ENCODE results near the gene PPFIA3.
"Not testable (repeated sequence)": the region's sequence is repeated elsewhere in the genome, so short reads cannot be mapped to it uniquely, and the experiment has no call there.

The PPFIA3 gene

DNA sequence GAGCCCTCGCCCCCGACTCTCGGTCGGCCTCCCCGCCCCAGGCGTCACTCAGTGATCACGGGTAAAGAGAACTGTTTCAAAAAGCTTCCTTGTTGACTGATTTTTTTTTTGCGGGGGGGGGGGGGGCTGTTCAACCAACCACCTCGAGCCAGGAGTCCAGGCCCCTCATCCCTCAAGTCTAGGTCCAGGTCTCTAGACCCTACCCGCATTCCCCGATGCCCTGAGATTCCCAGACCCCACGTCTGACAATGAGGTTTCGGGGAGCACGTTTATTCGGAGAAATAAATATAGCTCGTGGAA lies 31.6 kb downstream of the PPFIA3 start:
- DNase-seq = peak; percentile 68

- peak; percentile 99 for DNase-seq
Measured at GRCh38 chr19:49151267-49152118, 32.1 kb downstream of the PPFIA3 start.

- DNase-seq = no peak
Measured at GRCh38 chr19:49152119-49152550, 32.8 kb downstream of the PPFIA3 start.

DNA sequence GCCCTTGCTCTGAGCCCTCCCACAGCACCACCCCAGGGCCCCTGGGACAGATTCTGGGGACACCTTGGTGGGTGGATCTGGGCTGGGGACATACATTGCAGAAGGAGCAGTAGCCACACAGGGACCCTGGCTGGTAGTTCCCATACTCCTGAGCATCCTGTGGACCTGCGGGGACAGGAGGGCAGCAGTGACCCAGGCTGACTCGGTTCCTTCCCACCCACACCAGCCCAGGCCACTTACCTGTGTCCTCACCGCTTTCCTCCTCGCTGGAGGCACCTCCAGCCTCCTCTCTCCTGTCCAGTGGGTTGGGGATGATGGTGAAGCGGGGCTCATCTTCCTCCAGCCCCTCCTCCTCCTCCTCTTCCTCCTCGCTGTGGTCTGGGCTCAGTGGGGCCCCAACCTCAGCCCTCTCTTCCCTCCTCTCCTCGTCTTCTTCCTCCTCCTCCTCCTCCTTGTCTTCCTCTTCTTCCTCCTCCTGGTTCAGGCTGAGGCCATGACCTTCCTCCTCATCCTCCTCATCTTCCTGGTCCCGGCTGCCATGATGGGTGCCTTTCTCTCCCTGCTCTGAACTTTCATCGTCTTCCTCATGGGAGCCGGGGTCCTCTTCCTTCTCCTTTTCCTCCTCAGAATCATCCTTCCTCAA lies 33.9 kb downstream of the PPFIA3 start:
- no peak for DNase-seq

DNA sequence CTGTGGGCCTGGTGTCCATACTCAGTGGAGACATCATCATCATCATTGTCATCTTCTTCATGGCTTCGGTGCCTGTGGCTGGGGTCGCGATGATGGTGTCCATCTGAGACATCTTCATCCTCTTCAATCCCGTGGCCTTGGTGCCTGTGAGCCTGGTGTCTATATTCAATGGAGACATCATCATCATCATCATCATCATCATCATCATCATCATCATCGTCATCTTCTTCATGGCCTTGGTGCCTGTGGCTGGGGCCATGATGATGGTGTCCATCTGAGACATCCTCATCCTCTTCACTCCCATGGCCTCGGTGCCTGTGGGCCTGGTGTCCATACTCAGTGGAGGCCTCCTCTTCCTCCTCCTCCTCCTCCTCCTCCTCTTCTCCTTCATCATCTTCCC lies 34.9 kb downstream of the PPFIA3 start:
- no peak for DNase-seq

DNA sequence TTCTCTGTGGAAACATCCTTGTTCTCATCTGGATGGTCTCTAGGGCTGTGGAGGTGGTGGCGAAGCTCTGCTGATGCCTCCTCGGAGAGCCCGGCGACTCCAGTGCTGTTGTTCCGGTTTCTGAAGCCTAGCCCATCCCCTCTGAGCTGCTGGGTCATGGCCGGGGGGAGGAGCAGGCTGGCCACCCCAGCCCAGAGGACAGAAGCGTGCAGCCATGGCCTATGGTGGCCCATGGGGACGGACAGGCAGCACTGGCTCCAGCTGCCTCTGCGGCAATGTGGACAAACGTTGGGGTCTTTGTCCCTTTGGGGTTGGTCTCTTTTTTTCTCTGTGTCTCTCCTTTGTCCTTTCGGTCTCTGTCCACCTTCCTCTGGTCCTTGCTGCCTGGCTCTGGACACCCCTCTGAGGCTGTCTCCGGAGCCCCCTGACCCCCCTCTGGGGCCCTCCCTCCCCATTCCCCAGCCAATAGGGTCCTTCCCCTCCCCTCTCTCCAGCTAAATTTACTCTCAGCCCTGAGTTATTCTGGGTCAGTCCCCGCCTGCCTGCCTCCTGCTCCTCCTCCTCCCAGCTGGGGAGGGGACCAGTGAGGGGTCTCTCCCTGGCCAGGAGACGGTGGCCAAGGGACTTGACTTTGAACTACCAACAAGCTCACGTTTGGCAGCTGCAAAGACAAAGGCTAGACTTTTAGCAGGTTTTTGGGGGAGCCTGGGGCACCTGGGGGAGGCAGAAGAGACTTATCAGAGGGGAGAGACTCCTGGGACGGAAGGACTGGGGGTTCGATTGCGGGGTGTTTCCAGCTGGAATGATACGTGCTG lies 35.9 kb downstream of the PPFIA3 start, which contains the start of gene HRC:
Gene HRC (minus strand): TSS at position 392 of the 815 bp plus-strand sequence. CDS start 159 bp downstream, at position 233.
- no peak for DNase-seq

DNA sequence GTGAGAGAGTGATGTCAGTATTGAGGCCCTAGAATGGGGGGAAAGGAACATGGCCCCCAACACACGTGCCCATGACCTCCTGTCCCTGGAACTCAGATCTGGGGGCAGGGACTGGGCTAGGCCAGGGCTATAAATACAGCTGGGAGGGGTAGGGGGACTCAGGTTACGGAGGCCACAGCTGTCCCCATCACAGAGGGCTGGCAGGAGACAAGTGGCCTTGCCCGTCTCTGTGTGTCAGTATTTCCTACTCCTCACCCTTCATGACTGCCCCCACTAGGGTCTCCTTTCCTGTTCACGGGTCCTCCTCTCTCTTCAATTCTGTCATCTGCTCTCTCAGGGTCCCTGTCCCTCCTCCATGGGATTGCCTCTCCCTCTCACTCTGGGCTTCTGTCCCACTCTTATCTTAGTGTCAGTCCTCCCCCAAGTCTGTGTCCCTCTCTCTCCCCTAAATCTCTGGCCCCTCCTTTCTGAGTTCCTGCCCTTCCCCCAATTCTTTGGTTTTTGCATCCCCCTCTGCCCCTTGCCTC lies 36.5 kb downstream of the PPFIA3 start:
- DNase-seq = no peak

DNA sequence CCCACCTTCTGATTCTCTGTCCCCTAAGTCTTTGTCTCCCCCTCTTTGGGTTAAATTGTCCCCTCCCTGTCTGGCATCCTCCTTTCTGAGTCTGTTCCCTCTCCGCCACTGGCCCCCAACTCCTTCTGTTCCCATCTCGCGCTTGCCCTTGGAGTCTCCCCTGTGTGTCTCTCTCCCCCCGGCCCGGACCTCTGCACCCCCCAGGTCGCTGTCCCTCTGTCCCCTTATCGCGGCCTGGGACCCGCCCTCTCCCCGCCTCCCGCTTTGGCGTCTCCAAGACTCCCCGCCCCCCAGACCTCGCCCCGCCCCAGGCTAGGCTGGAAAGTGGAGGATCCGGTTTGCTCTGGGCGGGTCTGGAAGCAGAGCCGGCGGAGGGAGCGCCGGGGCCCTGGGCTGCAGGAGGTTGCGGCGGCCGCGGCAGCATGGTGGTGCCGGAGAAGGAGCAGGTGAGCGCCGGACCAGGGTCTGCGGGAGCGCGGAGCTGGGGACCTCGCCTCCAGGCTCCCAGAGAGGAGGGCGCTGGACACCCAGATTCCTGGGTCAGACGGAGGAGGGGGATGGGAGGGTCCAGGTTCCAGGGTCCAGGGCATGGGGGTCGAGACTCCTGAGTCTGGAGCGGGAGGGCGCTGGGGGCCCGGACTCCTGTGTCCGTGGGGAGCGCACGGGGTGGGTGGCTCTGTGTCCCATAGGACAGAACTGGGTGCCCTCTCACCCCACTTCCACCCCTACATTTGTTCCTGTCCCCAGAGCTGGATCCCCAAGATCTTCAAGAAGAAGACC lies 38.3 kb downstream of the PPFIA3 start, which contains the start of gene TRPM4:
Gene TRPM4 (plus strand): TSS at position 348 of the 780 bp plus-strand sequence. CDS start 75 bp downstream, at position 423.
- peak; percentile 94 for DNase-seq

DNA sequence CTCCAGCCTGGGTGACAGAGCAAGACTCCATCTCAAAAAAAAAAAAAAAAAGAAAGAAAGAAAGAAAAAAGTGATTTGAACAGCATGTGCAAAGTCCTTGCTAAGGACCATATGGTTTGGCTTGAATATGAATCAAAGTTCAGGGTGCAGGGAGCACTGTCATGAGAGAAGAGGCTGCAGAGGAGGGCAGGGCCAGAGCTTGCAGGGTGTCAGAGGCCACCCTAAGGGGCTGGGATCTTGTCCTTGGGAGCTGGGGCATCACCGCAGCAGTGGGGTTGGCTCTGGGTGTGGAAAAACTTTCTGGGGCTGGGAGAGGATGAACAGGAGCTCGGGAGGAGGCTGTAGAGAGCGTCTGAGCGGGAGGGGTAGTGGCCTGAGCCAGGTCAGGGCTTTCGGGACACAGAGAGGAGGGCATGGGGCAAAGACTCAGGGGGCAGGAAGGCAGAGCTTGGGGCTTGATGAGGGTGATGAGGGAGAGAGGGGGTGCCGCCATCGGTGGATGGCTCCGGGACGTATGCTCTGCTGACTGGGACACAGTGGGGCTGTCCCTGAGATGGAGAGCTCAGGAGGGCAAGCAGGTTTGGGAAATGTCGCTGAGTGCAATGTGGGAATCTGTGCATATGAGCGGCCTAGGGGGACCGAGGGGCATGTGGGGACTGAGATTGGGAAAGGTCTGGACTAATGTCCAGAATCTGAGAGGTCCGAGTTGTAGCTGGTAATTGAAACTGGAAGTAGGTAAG lies 41.3 kb downstream of the PPFIA3 start:
- DNase-seq = no peak

DNA sequence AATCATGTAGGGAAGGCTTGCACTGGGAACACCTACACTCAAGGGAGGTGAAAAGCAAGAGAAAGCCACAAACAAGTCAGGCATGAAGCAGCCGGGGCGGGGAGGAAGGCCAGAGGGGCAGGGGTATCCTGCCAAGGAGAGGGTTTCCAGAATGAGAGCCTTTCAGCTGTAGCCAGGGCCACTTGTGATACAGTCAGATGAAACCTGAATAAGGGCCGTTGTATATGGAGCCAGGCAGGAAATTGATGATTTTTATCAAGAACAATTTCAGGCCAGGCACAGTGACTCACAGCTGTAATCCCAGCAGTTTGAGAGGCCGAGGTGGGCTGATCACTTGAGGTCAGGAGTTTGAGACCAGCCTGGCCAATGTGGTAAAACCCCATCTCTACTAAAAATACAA lies 42.6 kb downstream of the PPFIA3 start:
- no peak for DNase-seq

GRCh38 chr19:49165111-49165750 lies 45.9 kb downstream of the PPFIA3 start:
- DNase-seq = no peak

GRCh38 chr19:49165865-49166301 lies 46.5 kb downstream of the PPFIA3 start:
- no peak for DNase-seq

DNA sequence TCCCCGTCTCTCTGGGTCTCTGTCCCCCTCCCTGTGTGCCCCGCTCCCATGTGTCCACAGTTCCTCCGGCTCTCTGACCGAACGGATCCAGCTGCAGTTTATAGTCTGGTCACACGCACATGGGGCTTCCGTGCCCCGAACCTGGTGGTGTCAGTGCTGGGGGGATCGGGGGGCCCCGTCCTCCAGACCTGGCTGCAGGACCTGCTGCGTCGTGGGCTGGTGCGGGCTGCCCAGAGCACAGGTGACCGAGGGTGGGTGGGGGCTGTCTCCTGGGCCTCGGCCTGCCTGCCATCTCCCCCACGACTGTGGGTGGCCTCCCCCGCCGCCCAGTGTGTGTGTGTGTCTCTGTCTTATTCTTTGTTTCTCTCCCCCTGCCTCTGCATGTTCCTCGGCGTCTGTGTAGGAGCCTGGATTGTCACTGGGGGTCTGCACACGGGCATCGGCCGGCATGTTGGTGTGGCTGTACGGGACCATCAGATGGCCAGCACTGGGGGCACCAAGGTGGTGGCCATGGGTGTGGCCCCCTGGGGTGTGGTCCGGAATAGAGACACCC lies 48.6 kb downstream of the PPFIA3 start:
- no peak for DNase-seq

- DNase-seq = no peak
Measured at GRCh38 chr19:49168421-49168820, 49.1 kb downstream of the PPFIA3 start.

- no peak for DNase-seq
Measured at GRCh38 chr19:49173198-49173597, 53.9 kb downstream of the PPFIA3 start.

DNA sequence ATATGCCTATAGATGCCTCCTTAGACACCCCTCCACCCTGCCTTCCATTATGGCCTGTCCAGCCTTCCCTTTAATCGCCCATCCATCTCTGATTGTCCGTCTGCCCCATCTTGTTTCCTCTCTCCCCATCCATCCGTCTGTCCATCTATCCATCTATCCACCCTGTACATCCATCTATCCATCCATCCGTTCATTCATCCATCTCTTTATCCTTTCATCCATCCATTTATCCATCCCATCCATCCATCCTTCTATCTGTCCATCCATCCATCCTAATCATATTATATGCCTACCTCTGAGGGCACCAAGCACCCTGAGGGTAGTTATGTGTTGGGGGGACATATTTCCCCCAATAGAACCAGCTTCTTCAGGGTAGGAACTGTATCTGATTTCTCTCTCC lies 61.3 kb downstream of the PPFIA3 start:
- no peak for DNase-seq

GRCh38 chr19:49182010-49182847 lies 62.9 kb downstream of the PPFIA3 start:
- not testable (repeated sequence) for DNase-seq

- no peak for DNase-seq
Measured at GRCh38 chr19:49182848-49183375, 63.6 kb downstream of the PPFIA3 start.

GRCh38 chr19:49186108-49186507 lies 66.8 kb downstream of the PPFIA3 start:
- DNase-seq = no peak
